Thyroid gland (tissue), 4 donors: ENCODE data around the gene FITM1.

ENCODE experiments used
- CTCF ChIP-seq, 6 experiments: fragments of 200-600 bp in 3 of 6; fragments of 450-650 bp in 3 of 6; sonication (generic) in 3 of 6; IDR thresholded peaks; one replicate each; pipeline ENCODE4 v1.5.1; 2016 to 2019; ENCODE audit warnings: antibody characterized with exemption in 6 of 6, mild to moderate bottlenecking in 2 of 6, inconsistent platforms in 1 of 6, moderate library complexity in 1 of 6
- POLR2A ChIP-seq, 2 donors: fragments of 450-650 bp; IDR thresholded peaks; one replicate each; pipeline ENCODE4 v1.6.1; 2017; ENCODE audit warnings: antibody characterized with exemption in 2 of 2, mild to moderate bottlenecking in 2 of 2, moderate library complexity in 1 of 2

- TF ChIP-seq POLR2A (IDR thresholded peaks at IDR 0.05), result no peak
- TF ChIP-seq CTCF (IDR thresholded peaks at IDR 0.05), result no peak
Measured at GRCh38 chr14:24167469-24168114, 37.1 kb downstream of the FITM1 start.
